Panc1 (cell line): ENCODE results near the gene EMSY.

ENCODE experiments used
- POLR2AphosphoS5 ChIP-seq: IDR thresholded peaks from 2 replicates; pipeline ENCODE4 v1.6.1; 2012; ENCODE audit warnings: mild to moderate bottlenecking, low read depth, low read length, moderate library complexity
- REST ChIP-seq, 2 experiments: IDR thresholded peaks; 2 replicates each; pipeline ENCODE4 v1.6.1; 2011 to 2012; ENCODE audit warnings: low read depth in 2 of 2, control low read depth in 1 of 2, low read length in 1 of 2, mild to moderate bottlenecking in 1 of 2, moderate library complexity in 1 of 2; ENCODE audit not compliant: insufficient read depth in 1 of 2
- TCF7L2 ChIP-seq: IDR thresholded peaks from 2 replicates; pipeline ENCODE4 v1.6.1; 2011; ENCODE audit warnings: mild to moderate bottlenecking, low read depth, low read length, inconsistent platforms
- TF ChIP-seq, protein P1 (sequence below): fragments of 450-650 bp; IDR thresholded peaks from 2 replicates; pipeline ENCODE4 v1.5.1; 2017; ENCODE audit warnings: mild to moderate bottlenecking

GRCh38 chr11:76543006-76543703 is 98.3 kb downstream of the EMSY start:
- TF ChIP-seq, protein P1, sequence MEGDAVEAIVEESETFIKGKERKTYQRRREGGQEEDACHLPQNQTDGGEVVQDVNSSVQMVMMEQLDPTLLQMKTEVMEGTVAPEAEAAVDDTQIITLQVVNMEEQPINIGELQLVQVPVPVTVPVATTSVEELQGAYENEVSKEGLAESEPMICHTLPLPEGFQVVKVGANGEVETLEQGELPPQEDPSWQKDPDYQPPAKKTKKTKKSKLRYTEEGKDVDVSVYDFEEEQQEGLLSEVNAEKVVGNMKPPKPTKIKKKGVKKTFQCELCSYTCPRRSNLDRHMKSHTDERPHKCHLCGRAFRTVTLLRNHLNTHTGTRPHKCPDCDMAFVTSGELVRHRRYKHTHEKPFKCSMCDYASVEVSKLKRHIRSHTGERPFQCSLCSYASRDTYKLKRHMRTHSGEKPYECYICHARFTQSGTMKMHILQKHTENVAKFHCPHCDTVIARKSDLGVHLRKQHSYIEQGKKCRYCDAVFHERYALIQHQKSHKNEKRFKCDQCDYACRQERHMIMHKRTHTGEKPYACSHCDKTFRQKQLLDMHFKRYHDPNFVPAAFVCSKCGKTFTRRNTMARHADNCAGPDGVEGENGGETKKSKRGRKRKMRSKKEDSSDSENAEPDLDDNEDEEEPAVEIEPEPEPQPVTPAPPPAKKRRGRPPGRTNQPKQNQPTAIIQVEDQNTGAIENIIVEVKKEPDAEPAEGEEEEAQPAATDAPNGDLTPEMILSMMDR = no peak
- TF ChIP-seq POLR2AphosphoS5 (no peak), REST (IDR thresholded peaks at IDR 0.05; ENCODE audit: insufficient read depth in 1 of 2, low read depth in 2 of 2, low read length in 1 of 2) (no peak), TCF7L2 (no peak)
